Stimulated activated CD4-positive, alpha-beta T cell treated with anti-CD3 and anti-CD28 coated beads, Interleukin-4, amount 100 ng/mL, for 48 hours (primary cell): ENCODE results near the gene ARHGAP26.
"Not testable (repeated sequence)": the region's sequence is repeated elsewhere in the genome, so short reads cannot be mapped to it uniquely, and the experiment has no call there.

Source experiments
- DNase-seq, 2 donors: peaks; one replicate each; pipeline ENCODE4 v3.0.0-alpha.2; 2020; ENCODE audit warnings: low read depth in 2 of 2

Gene ARHGAP26

DNA sequence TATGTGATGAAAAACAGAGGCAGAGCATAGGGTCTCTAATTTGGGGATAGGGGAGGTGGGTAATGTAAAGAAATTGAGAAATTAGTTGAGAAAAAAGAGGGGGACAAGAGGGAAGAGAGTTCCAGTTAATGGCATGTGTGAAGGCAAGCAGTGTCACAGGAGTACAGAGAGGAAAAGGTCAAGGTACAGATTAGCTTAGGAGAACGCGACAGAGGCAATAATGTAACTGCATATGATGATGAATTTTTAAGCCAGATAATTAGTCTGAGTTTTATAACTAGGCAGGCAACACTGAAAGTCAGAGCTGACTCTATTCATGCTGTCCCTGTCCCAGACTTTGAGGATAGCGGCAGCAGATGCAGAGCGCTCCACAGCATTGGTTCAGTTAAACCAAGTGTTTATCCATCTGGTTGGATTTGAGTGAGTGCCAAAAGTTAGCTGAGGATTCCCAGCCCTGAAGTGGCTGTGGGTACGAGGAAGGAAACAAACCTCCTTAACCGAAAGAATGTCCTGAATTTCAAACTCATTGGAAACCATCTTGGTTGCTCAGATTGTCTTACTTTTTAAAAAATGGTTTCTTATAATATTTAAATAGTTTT is 315.2 kb downstream of the ARHGAP26 start:
- no peak for DNase-seq

DNA sequence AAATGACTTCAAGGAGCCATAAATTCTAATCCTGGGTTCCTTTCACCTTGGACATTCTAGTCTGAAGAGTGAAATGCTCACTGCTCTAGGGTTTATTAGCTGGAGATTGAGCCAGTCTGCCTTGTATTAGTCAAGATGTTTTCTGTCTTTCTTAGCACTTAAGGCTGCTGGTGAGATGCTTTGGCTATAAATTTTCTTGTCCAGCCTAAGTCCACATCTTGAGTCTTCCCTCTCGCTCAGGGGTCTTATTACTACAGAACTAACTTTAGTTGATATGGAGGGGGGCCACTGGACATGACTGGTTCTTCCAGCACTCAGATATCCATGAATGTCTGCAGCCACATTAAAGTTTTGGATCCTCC is 316.4 kb downstream of the ARHGAP26 start:
- no peak for DNase-seq

DNA sequence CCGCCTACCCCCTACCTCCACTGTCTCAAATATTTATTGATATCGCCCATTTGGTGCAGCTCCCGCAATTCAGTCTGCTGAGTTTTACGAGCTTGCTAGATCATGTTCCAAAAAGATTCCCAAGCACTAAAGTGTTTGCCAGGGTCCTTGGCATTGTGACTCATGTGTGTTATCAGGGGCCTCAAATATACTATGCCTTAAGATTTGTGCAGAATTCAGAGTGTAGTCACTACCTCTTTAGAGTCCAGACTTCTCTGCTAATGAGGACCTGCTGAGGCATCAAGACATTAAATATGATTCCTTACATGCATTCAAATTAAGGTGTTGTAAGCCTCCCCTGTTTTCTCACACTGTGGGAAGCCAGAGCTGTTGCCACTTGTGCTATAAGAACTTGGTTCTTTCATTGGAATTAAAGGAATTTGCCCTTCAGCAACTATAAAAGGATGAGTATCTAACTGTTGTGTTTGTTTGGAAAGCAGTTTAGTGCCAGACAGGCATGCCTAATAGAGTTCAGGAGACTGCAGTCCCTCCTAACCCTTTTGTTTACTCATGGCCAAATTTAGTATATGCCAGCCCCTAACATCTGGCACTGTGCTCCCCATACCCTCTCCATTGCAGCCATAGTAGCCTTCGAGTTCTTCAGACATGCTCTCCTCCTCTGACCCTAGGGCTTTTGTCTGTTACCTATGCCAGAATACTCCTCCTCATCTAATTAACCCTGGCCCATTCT is 316.9 kb downstream of the ARHGAP26 start:
- DNase-seq, result no peak

DNA sequence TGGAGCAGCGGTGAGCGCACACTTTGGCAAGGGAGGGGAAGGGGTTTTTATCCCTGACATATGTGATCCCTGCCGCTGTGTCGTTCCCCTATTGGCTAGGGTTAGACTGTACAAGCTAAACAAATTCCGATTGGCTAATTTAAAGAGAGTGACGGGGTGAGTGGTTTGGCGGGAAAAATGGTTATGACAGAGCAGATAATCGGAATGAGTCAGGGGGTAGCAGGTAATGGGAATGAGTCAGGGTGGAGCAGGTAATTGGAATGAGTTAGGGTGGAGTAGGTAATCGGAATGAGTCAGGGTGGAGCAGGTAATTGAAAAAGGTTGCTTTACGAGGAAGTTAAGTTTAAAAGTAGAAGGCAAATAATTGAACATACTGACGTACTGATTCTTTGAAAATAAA is 318.5 kb downstream of the ARHGAP26 start:
- not testable (repeated sequence) for DNase-seq

GRCh38 chr5:143090044-143090443 is 319.9 kb downstream of the ARHGAP26 start:
- not testable (repeated sequence) for DNase-seq

DNA sequence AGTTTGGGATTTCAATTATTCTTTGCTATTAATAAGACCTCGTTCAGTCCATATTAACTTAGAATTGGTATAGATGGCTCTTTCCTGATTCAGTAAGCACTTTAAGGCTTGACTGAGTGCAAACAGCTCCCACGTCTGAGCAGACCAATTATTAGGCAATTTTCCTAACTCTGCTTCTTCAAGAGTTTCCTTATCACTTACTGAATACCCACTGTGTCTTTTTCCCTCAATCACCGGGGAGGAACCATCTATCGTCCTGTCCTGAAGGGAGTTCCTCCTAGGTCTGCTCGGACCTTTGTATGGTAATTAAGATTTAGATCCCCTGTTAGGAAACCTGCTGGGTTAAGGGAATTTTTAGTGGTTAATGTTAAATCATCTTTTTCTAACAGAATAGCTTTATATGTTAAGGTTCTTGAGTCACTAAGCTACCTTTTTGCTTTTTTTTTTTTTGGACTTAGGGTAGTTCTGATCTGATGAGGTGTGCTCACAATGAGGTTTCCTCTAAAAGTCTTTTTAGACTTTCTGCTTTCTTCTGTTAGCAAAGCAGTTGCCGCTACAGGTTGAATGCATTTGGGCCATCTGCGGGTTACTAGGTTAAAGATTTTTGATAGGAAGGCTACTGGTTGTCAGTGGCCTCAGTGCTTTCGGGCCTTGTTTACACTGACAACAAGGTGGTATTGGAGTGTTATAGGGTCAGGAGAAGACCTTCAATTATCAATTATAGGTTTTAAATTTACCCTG is 322.7 kb downstream of the ARHGAP26 start:
- DNase-seq, result not testable (repeated sequence)

- DNase-seq, result no peak
Observed at GRCh38 chr5:143093452-143094086, 323.4 kb downstream of the ARHGAP26 start.

DNA sequence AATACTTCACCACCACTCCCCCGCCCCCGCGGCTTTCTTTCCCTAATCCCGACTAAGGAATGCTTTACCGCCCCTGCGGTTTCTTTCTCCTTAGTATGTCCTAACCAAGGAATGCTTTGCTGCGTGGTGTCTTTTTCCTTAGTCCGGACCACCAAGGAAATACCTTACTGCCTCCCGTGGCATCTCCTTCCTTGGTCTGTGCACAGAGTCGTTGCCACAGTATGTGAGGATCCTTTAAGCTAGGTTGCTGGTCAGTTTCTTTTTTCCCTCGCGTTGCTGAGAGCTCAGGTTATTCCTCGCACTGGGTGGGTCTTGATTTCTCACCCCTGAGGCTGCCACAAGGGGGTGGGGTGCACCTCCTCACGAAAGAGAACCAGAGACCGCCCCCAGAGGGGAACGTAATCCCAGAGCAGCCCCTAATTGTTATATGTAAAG is 323.9 kb downstream of the ARHGAP26 start:
- DNase-seq, result no peak

DNA sequence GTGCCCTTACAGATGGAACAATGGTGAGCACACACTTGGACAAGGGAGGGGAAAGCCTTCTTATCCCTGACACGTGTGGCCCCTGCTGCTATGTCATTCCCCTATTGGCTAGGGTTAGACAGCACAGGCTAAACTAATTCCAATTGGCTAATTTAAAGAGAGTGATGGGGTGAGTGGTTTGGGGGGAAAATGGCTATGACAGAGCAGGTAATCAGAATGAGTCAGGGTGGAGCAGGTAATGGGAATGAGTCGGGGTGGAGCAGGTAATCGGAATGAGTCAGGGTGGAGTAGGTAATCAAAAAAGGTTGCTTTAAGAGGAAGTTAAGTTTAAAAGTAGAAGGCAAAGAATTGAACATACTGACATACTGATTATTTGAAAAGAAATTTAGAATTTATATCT is 324.4 kb downstream of the ARHGAP26 start:
- not testable (repeated sequence) for DNase-seq

- no peak for DNase-seq
Observed at GRCh38 chr5:143101121-143101520, 330.9 kb downstream of the ARHGAP26 start.

- peak; percentile 46 to 54 for DNase-seq
Observed at GRCh38 chr5:143101725-143102386, 331.7 kb downstream of the ARHGAP26 start.

DNA sequence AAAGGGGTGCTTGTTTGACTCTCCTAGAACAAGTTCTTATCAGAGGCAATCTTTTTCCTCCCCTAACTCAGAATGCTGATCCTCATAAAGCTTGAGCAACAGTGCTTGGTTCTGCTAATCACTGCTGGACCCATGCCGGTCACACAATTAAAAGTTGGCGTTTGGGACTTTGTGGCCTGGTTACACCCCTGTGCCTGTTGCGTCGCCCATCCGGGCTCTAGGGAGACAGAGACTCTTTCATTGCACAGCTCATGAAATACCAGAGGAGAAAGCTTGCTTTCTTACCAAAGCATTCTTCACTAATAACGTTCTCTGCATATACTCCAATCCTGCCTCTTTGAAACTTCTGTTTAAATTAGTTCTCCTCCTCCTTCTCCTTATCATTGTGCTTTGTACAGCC is 332.2 kb downstream of the ARHGAP26 start:
- no peak for DNase-seq

DNA sequence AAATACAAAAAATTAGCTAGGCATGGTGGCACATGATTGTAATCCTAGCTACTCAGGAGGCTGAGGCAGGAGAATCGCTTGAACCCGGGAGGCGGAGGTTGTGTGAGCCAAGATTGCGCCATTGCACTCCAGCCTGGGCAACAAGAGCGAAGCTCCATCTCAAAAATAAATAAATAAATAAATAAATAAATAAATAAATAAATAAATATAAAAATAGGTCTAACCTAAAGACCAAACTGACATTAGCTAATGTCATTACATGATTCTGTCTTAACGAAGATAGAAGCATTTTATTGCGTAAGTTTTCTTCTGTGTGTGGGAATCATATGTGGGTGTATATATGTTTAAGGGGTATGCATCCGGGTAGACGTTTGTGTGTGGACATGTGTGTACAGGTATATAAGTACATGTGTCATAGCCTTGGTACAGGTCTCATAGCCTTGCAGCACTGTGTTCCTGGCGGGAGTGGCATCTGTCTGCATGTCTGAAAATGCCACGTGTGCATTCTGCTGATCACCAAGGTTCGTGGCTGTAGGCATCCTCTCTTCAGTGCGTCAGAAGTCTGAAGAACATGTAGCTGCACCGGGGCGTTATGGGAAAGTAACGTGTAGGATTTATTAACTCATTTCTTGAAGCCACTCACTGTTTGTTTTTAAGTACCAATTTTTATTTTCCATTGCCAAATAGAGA is 335.2 kb downstream of the ARHGAP26 start:
- DNase-seq, result no peak

GRCh38 chr5:143106174-143106573 is 336.0 kb downstream of the ARHGAP26 start:
- DNase-seq, result no peak

DNA sequence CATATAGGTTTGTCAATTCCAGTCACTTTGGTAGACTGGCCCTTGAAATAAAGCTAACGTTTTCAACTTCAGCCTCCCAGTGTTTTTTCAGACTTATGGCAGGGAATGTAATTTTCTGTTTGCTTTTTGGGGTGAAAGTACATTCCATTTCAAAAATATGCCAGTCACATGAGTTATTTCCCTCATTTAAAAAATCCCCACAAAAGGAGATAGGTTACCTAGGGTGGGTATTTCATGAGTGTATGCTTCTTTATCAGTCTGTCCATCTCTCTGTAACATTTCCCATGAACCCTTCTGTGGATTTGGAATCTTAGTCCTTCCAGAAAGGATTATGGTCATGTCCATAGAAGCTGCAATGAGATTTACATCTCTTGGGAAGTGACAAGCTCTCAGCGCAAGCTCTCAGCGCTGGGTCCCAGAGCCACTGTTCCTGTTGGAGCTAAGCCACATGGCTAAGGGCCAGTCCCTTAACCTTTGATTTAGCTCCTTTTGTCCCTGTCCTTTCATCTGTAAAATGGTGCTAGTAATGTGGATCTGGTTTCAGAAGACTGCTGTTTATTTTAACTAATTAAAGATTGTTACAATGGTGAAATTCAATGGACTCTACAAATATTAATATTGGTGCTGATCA is 338.4 kb downstream of the ARHGAP26 start:
- no peak for DNase-seq

DNA sequence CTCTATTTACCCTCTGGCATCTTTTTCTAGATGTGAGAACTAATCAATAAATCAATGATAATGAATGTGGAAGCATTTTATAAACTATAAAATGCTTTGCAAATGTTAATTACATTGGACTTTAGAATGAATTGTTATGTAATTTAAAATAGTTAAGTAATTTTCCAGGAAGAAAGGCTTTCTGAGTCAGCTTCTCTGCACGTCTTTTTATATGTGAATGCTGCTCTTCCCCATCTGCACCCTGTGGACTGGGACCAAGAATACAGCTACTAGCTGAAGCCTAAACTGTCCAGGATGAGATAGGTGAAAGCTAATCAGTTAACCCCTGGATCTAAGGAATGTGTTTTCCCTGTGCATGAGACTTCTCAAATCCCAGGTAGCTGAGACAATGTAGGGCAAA is 340.4 kb downstream of the ARHGAP26 start:
- DNase-seq, result no peak

GRCh38 chr5:143111799-143112198 is 341.6 kb downstream of the ARHGAP26 start:
- no peak for DNase-seq

- no peak for DNase-seq
Observed at GRCh38 chr5:143113461-143113860, 343.3 kb downstream of the ARHGAP26 start.

DNA sequence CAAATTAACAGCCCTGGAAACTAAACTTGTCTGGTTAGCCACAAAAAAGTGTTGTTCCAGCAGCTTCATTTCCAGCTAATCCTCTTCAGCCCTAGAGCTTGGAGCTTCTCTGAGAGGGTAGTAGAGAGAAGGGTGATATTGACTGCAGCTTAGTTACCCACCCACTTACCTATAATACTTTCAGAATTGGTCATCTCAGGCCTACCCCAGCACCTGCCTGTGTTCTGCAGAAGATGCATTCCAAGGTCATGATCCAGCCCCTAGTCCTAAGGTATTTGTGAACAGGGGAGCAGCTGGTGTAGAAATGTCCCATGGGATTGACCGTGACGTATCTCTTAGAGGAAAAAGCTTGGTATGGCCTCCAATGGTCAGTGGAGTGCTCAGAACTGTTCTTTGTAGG is 344.3 kb downstream of the ARHGAP26 start:
- no peak for DNase-seq

- DNase-seq, result no peak
Observed at GRCh38 chr5:143115381-143115780, 345.2 kb downstream of the ARHGAP26 start.

GRCh38 chr5:143116814-143117213 is 346.6 kb downstream of the ARHGAP26 start:
- DNase-seq, result no peak
